ENCODE results near the gene ATF7.

- TF ChIP-seq CTCF (IDR thresholded peaks at IDR 0.05; ENCODE audit: low read length) (no peak), EZH2 (IDR thresholded peaks at IDR 0.05; ENCODE audit: borderline replicate concordance, low read length) (no peak)
These were observed 58.0 kb downstream of the ATF7 start for GRCh38 chr12:53567961-53568808.
